Activated CD4-positive, alpha-beta T cell treated with anti-CD3 and anti-CD28 coated beads, Interleukin-2, amount 50 U/mL, for 1 hour (primary cell): ENCODE results near the gene FYB1.

Experiments
- DNase-seq: peaks from one replicate; pipeline ENCODE4 v3.0.0-alpha.2; 2020

FYB1 gene

GRCh38 chr5:39156082-39156481 lies 63.3 kb downstream of the FYB1 start:
- DNase-seq = no peak

DNA sequence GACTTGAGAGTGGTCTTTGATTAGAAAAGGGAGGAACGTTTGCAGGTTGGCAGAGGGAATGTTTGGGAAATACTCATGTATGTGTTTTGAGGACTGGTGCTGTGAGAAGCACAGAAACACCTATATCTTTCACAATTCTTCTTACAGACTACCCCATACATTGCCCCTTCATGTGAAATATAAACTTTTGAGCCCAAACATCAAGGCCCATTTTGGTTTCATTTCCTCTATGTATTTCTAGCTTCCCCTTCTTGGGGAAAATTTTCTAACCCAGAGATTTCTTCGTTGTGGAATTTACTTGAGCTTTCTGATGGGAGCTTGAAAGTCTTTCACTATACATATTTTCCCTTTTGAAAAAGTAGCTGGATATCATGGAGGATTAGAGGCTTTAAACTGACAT lies 67.6 kb downstream of the FYB1 start:
- DNase-seq = no peak

- DNase-seq = no peak
Measured at GRCh38 chr5:39149966-39150365, 69.4 kb downstream of the FYB1 start.

- no peak for DNase-seq
Measured at GRCh38 chr5:39148983-39149534, 70.3 kb downstream of the FYB1 start.

DNA sequence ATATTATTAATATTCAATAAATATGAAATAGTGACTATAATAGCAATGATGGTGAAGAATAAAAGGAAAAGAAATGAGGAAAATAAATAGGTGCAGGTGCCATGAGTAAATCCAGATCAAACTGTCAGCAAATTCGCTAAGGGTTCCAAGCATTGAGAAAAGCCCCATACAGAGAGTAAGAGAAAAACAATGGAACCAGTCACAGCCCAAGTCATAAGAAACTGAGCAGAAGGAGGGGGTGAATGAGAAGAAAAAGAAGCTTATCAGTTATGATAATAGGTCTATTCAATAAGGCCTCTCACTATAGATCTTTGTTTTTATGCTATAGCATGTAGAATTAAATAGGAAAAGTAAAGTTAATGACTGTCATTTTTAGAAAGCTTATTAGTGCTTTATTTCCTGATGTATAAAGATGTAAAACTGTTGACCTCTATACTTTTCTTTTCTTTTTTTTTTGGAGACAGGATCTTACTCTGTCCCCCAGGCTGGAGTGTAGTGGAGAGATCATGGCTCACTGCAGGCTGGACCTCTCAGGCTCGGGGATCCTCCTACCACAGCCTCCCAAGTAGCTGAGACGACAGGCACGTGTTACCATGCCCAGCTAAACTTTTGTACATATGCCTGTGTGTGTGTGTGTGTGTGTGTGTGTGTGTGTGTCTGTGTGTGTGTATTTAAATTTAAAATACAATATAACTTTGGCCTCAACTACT lies 72.4 kb downstream of the FYB1 start:
- no peak for DNase-seq

- no peak for DNase-seq
Measured at GRCh38 chr5:39143151-39143860, 76.1 kb downstream of the FYB1 start.

DNA sequence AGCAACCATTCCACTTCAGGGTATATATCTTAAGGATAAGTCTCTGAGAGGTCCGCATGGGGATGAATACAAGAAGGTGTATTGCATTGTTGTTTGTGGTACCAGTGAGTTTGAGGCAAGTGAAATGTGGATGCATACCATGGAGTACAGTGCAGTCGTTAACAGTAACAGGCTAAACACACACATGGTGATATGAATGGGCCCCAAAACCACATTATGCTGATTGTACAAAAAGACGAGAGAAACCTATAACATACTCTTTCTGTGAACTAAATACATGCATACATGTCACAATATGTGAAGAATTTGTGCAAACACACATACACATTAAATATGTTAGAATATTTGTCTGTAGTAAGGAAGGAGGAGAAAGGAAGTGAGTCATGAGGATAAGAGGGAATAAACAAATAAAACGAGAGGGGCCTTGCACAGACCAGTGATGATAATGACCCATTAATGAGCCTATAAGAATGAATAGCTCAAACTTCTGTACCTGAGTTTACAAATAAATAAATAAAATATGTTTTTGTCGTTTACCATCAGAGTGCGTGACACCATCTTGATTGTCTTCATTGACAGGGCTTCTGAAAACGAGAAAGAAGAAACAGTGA lies 78.7 kb downstream of the FYB1 start:
- no peak for DNase-seq

GRCh38 chr5:39138892-39139291 lies 80.5 kb downstream of the FYB1 start:
- no peak for DNase-seq

- DNase-seq = no peak
Measured at GRCh38 chr5:39137819-39138451, 81.4 kb downstream of the FYB1 start.

GRCh38 chr5:39137391-39137790 lies 82.0 kb downstream of the FYB1 start:
- no peak for DNase-seq

- no peak for DNase-seq
Measured at GRCh38 chr5:39132792-39133191, 86.6 kb downstream of the FYB1 start.

GRCh38 chr5:39132128-39132447 lies 87.3 kb downstream of the FYB1 start:
- DNase-seq = no peak

GRCh38 chr5:39131210-39132127 lies 87.9 kb downstream of the FYB1 start:
- no peak for DNase-seq

DNA sequence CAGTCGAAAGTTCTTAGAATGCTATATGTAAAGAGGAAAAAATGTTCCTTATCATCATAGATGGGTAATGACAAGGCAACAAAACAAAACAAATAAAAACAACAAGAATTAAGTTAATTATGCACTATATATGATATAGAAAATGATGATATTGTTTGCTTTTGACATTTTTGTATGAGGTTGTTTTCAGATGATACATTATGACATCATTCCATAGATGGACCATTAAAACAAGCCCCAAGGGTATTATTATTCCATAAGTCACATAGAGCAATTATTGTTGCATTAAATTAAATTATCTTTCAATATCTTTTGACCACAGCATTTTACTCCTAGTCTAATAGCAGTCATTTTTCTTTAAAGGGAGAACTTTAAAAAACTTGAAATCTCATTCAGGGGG lies 88.6 kb downstream of the FYB1 start:
- DNase-seq = no peak

GRCh38 chr5:39121922-39122321 lies 97.4 kb downstream of the FYB1 start:
- no peak for DNase-seq

DNA sequence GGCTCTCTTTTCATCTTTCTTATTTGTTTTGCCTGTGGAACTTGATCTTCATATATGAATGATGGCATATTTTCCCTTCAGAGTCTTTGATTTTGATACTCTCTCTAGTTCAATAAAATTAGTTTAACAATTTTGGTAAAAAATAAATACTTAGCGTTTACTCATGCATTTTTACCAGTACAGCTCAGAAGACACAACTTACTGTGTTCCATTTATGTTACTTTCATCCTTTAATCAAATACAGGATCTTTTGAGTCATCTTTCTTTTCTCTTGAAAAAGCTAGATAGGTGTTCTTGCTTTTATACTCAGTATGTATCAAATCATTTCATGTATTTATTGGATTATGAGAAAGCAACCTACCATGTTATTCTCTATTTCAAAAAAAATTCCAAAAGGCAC lies 98.0 kb downstream of the FYB1 start:
- DNase-seq = no peak

DNA sequence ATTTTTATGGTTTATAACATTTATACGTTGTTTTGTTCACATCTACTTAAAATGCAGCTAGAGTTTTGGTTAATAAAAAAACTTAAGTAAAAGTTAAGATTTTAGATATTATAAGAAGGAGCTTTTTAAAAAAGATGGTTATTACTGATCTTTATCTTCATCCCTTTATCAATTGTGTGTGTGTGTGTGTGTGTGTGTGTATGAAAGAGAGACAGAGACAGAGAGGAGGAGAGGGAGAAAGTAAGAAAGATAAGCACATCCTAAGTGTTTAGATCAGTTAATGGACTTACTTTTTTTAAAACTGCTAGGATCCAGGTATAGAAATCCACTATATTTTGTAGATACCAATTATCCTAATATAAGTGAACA lies 99.3 kb downstream of the FYB1 start:
- DNase-seq = no peak

DNA sequence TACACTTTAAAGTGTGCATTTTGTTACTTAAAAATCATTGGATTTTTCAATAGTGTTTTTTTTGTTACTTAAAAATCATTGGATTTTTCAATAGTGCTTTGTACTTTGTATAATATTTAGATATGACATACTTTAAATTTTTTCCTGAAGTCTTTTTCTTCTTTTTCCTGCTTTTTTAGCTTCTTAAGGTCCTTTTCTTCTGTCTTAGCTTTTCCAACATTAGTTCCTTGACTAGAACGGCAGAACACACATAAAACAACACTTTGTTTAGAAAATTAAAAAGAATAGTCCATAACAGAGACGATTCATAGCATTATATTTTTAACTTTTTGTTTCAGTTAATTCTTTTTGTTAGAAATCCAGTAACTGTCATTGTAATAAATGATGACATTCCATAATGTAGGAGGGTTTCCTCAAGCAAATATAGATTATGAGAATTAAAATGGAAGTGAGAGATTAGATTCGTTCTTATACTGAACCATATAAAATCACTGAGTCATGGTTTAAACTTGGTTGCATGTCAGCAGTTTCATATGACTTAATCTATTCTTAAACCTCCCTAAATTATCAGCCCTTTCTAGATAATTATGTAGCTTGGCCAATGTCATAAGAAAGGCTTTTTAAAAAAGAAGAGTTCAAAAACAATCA lies 99.8 kb downstream of the FYB1 start:
- DNase-seq = no peak

DNA sequence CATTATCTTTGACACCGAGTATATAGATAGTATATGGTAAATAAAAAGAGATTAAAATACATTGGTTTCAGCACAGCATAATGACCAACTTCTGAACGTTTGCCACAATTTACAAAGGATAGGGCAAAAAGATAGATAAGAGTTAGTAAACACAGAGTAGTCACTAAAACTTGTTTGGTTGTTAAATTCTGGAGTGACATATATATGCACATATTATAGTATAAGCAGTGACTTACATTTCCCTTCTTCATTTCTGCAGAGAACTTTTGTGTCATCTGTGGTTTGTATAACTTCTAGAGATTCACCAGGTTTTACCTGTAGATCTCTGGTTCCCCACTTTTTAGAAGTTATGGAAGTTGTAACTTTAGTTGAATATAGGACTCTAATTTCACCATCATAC lies 100.7 kb downstream of the FYB1 start:
- DNase-seq = no peak

DNA sequence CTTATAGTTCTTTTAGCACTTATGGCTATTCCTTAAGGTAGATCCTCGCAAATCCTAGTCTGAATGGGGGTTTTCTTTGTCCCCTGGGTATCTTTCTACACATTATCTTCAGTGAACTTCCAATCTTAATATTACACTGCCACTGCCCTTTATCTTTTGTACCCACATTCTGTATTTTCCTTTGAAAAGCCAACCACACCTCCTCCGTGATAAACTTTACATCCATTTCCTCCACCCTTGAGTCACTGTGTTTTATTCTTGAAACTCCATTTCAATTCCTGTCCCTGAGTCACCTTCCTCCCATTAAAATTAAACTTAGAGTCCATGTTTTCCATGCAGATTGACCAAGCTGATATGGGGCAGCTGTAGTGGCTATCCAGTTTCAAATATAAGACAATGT lies 102.0 kb downstream of the FYB1 start:
- DNase-seq = no peak

- DNase-seq = no peak
Measured at GRCh38 chr5:39116344-39117170, 102.8 kb downstream of the FYB1 start.
